Retina (tissue), 1 donor: ENCODE results near the gene ARID5B.

Experiments
- DNase-seq: peaks from one replicate; pipeline ENCODE4 v3.0.0-alpha.2; 2016

ARID5B gene, protein sequence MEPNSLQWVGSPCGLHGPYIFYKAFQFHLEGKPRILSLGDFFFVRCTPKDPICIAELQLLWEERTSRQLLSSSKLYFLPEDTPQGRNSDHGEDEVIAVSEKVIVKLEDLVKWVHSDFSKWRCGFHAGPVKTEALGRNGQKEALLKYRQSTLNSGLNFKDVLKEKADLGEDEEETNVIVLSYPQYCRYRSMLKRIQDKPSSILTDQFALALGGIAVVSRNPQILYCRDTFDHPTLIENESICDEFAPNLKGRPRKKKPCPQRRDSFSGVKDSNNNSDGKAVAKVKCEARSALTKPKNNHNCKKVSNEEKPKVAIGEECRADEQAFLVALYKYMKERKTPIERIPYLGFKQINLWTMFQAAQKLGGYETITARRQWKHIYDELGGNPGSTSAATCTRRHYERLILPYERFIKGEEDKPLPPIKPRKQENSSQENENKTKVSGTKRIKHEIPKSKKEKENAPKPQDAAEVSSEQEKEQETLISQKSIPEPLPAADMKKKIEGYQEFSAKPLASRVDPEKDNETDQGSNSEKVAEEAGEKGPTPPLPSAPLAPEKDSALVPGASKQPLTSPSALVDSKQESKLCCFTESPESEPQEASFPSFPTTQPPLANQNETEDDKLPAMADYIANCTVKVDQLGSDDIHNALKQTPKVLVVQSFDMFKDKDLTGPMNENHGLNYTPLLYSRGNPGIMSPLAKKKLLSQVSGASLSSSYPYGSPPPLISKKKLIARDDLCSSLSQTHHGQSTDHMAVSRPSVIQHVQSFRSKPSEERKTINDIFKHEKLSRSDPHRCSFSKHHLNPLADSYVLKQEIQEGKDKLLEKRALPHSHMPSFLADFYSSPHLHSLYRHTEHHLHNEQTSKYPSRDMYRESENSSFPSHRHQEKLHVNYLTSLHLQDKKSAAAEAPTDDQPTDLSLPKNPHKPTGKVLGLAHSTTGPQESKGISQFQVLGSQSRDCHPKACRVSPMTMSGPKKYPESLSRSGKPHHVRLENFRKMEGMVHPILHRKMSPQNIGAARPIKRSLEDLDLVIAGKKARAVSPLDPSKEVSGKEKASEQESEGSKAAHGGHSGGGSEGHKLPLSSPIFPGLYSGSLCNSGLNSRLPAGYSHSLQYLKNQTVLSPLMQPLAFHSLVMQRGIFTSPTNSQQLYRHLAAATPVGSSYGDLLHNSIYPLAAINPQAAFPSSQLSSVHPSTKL

DNA sequence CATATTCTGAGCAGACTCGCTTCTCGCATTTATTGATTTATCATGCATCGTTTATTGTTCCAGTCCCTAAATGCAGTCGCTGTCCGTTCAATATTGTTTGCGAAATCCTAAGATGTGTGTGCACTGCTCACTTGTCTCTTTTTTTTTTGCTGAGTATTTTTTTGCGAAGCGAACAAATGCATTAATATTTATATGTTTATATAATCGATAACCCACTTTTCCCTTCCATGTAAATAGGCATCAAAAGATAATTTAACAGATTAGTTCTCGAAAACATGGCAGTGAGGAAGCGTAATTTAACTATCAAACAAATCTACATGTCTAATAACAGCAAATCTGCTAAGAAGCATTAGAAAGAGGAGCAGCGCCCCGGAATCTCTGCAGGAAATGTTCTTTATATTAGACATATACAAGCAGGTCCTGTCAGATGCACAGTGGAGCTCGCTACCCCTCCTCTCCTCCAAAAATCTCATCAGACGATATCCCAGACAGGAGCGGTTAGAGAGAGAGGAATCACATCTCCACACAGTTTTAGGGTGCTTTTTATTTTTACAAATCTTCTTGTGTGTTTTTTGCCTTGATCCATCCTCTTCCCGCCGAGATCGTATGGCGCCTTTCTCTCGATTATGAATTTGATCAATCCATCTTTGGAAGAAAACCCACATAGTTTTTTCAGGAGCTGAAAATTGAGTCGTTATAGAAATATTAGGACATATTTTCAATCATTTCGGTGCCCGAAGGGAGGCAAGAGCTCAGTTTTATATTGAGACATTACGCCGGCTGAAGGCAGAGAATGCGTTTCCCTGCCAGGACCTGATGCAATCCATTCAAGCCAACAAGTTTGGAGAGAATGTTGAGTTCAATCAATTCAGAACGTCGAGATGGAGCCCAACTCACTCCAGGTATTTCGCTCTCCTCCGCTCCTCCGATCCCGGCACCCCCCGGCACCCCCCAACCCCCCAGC is at the start of gene ARID5B:
TSS of gene ARID5B (plus strand) at position 871 of the 964 bp plus-strand sequence. CDS start at position 882, 11 bp downstream.
- DNase-seq, result peak; percentile 84

DNA sequence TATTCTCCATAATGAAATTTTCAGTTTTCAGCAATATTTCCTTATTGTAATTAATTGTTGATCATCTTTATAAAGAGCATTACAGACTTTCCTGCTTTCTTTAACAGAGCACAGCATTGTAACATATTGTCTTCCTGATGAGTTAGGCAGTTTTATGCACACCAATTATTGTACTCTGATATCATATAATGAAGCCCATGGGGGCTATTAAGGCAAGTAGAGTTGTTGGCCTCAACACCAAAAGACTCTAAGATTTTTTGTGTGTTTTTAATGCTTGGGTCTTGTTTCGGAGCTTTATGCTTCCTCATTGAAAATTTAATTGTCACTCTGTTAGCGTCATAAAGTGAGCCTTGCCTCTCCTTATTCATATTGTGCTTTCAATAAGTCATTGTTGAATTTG is 49.2 kb upstream of the ARID5B start:
- no peak for DNase-seq

DNA sequence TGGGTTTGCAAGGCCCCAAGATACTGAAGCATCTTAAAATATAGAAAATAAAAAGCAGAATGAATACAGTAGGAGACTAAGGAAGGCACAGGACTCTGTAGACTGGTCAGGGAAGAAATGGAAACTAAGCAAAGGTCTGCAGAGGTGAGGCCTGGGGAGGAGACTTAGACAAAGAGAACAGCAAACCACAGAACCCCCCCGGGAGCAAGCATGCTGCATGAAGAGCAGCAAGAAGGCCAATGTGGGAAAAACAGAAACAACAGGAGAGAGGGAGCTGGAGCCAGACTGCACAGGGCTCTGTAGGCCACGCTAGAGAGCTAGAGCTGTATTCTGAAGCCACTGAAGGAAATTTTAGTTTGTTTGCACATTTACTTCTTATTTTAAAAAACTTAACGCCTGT is 45.7 kb upstream of the ARID5B start:
- DNase-seq, result no peak

DNA sequence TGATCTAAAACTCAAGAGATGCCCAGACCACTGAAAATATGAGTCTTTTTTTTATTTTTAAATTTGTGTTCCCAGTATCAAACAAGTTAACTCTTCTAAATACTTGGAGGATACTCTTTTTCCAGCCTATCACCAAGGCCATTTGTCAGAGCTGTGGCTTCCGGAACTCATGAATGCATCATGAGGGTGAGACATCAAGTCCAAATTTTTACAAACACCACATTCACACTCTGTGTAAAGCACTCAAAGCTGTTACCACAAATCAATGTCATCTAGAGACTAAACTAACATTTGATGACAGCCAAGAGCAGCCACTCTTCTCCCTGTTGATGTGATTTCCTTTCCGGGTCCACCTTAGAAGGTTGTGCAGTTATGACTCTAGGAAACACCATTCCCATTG is 43.8 kb upstream of the ARID5B start:
- DNase-seq, result no peak

DNA sequence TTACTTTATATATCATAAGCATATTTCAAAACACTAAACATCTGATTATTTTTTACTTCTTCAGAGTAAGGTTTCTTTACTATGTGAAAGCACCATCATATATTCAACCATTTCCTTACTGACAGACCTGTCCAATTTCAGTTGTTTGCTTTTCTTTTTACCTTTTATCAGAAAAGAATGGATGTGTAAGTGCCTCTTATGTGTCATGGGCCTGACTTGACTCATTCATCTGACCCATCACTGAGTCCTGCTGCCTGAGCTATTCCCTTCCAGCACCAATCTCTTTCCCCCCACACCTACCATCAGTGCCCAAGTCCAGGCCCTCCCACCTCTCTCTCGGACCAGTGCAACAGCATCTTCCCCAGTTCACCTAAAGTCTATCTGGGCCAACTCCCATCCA is 41.7 kb upstream of the ARID5B start:
- no peak for DNase-seq

DNA sequence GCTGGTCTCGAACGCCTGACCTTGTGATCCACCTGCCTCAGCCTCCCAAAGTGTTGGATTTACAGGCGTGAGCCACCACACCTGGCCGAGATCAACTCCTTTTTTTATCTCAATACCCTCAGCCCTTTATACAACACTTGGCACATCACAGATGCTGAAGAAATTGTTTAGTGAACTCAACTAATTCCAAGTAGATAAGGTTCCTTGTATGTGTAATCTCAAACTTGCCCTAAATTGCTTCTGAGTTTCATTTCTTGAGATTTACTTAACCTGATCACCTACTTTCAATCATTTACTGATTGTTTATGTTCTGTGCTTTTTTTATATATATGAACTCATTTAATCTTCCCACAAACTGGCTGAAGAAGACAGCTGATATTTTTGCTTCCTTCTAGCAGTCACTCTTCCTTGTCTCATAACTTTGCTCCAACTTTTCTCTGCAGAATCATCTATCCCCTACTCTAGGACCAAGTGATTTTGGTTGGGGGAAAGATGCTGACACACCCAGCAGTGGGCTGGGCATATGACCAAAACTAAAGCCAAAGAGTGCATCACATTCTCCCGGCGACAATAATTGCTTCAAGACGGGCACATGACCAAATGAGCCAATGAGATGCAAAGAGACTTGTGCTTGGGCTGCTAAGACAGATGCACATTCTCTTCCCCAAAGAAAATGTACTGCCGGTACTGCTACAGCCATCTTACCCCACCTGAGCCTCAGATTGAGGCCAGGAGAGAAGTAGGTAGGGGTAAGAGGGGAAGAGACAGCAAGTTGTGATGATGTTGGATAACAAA is 40.3 kb upstream of the ARID5B start:
- DNase-seq, result no peak

DNA sequence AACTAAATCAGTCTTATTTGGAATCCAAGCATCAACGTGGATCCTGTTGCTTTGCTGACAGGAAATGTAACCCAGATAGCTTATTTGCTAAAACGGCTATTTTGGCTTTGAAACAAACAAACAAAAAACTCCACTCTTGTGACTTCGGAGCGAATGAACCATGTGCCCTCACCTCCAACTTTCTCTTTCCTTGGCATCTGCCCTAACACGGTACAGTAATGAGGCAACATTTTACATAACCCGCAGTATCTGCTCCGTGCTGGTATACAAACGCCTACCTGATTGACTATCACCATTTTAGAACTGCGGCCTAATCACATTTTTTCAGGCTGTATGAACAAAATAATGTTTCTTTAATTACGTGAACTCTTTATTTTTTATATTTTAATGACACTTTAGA is 37.5 kb upstream of the ARID5B start:
- DNase-seq, result no peak

DNA sequence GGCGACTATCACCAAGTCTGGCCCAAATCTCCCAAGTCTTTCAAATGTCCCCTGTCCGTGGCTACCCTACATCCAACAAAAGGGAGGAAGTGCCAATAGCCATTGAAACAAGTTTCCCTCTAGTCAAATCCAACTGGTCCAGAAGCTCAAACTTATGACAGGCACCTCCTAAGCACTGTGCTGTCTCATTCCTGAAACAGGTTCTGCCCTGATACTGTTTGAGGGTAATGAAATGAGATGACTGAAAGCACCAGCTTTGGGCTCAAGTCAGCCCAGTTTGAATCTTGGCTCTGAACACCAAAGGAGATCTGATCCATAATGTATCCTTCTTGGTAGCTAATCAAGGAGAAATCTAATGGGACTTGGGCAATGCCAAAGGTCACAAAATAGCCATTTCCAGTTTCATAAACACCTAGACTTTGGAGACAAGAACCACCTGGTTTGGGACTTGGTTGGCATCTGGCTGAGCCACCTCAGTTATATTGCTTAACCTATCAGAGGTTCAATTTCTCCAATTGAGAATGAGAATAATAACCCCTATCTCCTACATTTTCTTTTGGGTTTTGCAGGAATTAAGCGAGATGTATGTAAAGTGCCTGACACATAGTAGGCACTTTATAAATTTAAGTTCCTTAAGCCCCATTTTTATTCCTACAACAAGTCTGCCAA is 34.7 kb upstream of the ARID5B start:
- no peak for DNase-seq

DNA sequence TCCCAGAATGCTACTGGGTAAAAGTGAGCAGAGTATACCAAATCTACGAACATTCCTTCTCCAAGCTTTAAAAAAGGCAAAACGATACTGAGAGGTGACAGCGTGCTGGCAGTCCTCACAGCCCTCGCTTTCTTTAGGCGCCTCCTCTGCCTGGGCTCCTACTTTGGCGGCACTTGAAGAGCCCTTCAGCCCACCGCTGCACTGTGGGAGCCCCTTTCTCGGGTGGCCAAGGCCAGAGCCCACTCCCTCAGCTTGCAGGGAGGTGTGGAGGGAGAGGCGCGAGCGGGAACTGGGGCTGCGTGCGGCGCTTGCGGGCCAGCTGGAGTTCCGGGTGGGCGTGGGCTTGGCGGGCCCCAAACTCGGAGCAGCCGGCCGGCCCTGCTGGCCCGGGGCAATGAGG is 34.1 kb upstream of the ARID5B start:
- DNase-seq, result peak; percentile 48

DNA sequence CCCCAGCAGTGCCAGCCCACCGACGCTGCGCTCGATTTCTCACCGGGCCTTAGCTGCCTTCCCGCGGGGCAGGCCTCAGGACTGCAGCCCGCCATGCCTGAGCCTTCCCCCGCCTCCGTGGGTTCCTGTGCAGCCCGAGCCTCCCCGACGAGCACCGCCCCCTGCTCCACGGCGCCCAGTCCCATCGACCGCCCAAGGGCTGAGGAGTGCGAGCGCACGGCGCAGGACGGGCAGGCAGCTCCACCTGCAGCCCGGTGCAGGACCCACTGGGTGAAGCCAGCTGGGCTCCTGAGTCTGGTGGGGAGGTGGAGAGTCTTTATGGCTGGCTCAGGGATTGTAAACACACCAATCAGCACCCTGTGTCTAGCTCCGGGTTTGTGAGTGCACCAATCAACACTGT is 33.7 kb upstream of the ARID5B start:
- DNase-seq, result peak; percentile 47

DNA sequence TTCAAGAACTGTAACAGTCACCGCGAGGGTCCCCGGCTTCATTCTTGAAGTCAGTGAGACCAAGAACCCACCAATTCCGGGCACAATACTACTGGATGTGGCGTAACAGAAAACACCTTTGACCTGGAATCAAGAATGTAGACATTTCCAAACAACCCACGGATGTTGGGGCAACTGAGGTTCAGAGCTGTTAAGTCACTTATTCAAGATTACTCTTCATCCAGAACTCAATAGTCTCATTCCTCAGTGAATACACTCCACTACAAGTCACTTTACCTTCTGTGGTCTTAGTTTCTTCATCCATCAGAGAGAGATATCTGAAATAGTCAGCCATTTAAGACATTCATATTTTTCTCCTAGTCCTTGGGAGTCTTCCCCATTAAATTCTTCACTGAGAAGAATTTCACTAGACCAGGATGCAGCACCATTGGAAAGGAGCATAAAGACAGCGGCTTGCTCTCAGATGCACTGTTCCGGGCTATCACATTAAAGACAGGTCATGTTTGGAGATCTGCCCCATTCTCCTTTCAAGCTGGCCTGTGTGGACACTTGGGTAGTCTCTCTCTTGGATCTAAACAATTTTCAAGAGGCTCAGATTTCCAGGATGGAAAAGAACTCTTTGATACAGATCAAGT is 32.3 kb upstream of the ARID5B start:
- DNase-seq, result no peak

DNA sequence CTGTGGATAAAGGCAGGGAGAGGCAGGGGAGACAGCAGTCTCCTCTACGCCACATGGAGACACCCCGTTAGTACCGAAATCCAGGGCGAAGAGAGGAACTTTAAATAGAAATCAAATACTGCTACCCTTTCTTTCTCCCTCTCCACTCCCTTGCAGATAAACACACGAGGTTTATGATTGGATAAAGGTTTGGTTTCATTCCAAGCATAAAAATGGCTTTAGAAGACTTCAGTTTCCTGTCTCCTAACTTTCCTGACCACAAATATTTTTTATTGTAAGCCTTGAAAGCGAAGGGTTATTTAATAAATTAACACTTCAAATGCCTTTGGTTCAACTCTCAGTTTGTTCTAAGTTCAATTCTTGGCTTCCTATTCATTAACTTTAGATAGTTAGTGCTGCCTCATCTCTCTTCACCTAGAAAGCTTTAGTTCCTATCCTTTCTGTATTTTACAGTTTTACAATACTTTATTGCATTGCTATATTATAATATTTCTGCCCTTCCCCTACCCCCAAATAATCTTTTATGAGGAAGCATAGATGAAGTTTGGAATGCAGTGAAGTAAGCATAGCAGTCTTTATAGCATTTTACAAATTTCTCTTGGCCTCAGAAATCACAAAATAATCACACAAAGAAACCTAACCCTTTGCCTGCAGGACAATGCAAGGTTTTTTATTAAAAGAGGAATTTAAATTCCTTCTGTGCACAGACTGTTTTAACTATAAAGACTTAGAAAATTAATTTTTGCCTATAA is 31.5 kb upstream of the ARID5B start:
- DNase-seq, result no peak

DNA sequence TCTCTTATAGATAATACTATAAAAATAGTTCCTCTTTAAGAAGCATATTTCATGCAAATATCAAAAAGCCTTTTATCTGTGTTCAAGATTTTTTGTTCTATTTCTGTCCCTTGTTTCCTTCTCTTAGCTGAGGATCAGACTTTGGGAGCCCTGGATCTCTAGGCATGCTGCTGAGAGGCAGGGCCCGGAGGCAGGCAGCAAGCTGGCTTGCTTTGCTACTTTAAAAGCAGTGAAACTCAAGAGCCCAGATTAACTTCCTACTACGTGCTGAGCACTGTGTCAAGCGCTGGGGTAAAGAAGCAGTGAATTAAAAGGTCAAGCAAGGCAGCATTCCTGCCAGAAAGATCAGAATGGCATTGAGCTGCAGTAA is 31.0 kb upstream of the ARID5B start:
- no peak for DNase-seq

DNA sequence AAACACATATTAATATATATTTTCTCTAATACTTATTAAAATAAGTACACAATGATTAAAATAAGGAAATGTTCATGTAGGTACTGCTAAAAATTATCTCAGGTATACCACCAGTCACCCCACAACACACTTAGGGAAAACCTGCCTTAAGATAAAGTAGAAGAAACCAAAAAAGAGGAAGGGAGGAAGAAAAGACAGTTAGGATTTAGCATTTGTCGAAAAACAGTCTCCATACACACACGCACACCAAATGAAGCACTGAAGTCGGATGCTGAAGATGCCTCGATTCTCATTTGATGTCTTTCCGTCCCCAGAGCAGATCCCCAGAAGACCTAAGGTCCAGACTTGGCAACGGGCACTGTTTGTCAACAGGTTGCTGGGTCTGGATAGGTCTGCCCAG is 30.0 kb upstream of the ARID5B start:
- DNase-seq, result no peak

DNA sequence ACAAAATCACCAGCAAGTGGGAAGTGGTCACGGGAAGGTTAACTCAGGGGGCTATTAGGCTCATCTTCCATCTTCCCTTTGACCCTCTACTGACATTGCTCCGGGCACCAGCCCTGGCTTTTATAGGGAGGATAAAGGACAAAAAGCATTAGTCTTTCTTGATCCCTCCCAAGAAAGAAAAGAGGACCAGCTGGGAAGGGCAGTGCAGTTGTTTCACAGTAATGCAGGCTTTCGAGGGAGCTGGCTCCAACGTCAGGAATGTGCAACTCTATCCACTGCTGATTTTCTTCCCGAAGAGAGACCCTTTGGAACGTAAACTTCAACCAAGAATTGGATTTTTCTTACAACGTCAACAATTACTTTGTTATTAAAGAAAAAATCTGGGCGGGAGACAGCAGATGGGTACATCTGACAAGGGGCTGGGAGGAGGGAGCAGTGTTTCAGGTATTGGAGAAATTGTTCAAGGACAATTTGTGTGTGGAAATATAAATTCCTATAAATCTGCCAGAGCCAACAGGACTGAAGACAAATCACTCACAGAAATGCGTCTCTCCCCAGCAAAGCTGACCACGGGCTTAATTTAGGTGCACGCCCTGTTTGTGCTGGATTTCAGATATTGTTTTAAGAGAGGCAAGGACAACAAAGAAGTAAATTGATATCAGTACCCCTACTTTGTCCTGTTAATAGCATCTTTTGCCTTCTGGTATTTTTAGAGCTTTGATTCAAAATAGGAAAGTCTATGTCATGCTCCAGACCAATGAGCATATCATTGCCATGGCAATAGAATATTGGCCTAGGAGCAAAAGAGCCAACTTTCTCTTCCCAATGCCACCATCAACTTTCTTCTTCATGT is 23.4 kb upstream of the ARID5B start:
- DNase-seq, result no peak

DNA sequence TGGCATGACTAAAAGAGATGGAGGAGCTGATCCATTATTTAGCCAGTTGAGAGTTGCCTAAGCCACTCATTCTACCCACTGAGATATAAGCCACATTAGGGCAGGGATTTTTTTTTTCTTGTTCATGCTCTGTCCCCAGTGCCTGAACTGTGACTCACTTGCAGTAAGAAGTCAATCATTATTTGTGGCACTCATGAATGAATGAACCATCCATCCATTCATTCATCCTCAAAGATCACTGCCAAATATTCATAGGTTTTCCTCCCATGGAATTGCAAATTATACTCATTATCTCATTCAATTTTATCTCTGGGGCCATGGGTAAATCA is 22.8 kb upstream of the ARID5B start:
- no peak for DNase-seq

DNA sequence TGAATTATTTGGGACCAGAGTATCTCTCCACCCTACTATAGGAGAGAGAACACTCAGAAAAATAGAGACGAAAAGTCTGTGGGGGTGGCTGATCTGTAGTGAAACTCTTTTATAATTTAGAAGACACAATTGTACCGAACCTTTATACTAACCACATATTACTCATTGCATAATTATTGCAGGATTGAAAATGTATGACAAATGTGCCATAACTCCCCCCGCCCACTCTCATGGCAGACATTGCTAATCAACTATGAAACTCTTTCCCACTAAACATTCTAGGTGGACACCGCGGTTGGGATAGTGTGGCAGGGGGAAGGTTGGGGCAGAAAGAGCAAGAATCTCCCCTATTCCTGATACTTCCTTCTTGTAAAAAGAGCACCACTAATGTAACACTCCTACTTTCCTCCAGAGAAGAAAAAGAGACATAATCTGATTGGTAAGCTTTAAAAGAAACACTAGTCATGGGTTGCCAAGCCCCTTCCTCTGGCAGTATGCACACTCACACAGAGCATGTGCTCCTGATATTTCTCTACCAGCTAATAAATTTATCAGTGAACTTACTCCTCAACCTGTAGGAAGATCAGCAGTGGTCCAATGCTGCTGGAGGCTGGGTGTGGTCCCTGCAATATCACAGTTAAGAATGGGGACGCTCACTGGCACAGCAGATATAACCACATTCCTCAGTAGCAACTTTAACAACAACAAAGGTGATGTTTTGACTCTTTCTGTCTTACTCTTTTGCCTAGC is 18.7 kb upstream of the ARID5B start:
- DNase-seq, result no peak
